ENCODE measurements around the gene SBSN. TPM values are rescaled to one million over a fixed set of nuclear protein-coding genes. Genes with fewer than 3 reads are reported as not detected.

SBSN gene
- total and polyA plus RNA-seq, 9 of the 15 experiments (the other 6 are each of a cell fraction or from before 2014, with no cell fraction given): 0.05 TPM; not detected in 8

DNA sequence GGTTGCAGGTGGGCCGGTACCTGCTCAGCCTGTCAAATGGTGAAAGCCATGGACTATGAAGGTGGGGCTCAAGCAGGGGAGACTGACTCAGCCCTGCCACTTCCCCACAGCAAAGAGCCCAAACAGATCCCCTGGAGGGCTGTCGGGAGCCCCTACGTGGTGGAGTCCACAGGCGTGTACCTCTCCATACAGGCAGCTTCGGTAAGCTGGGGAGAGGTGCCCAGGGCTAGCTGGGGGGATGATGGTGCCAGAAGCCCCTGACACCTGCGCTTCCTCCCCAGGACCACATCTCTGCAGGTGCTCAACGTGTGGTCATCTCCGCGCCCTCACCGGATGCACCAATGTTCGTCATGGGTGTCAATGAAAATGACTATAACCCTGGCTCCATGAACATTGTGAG lies 14.1 kb upstream of the SBSN start:
- no peak overlapping the region for H3K4me2 ChIP-seq (ENCODE audit: insufficient read depth, low read length)
- H3K79me2 ChIP-seq (ENCODE audit: control insufficient read depth, insufficient read depth, low read length): peaks cover 36% of the 10 kb centered on the region
- peak overlapping the region in 1 of 2 experiments; percentile 55; a peak in 1 of 4 replicates for H3K9ac ChIP-seq (ENCODE audit: insufficient read depth in 1 of 2, low read depth in 2 of 2, low read length in 2 of 2)
- H3K9me3 ChIP-seq (replicated peaks; ENCODE audit: control insufficient read depth, insufficient read depth, low read depth, low read length): no peaks in the 10 kb centered on the region
- H3K9me1 ChIP-seq (ENCODE audit: control insufficient read depth, insufficient read depth, low read length): peaks cover 7% of the 10 kb centered on the region
- H3K4me1 ChIP-seq (replicated peaks in 1 of 2; ENCODE audit: control insufficient read depth in 2 of 2, insufficient read depth in 2 of 2, low read length in 2 of 2): peaks cover 16 to 32% of the 10 kb centered on the region in 2 experiments; a peak in 4 of 5 replicates
- no peaks in the 10 kb centered on the region for H3K27me3 ChIP-seq (ENCODE audit: control insufficient read depth in 2 of 2, insufficient read depth in 2 of 2, low read length in 2 of 2)
- no TSS peak for BruUV-seq (replicated peaks)
- ChIA-PET CTCF (ENCODE audit: low intra/inter-chr PET ratio) (no interaction called here), POLR2A (no interaction called here)
- FAIRE-seq (no peak), DNase-seq (ENCODE audit: extremely low read depth in 1 of 4, low spot score in 3 of 4) (no peak), ATAC-seq (no peak)
- H3K27ac ChIP-seq (ENCODE audit: extremely low read depth, low read depth, low read length): no peak overlapping the region
- H2AFZ ChIP-seq (ENCODE audit: low read depth, low read length): no peak overlapping the region
- WGBS (ENCODE audit: insufficient coverage, low coverage, missing lambda C conversion rate): 97% methylated on average over 9 of the region's 11 CpGs
- H3K36me3 ChIP-seq (ENCODE audit: control insufficient read depth, insufficient read depth, low read length): peaks cover 36% of the 10 kb centered on the region; the same call in 2 of the 3 replicates
- intact Hi-C loops (cut with micrococcal nuclease) (no loop called here), in situ Hi-C loops (cut with MboI) (no loop called here)
- H4K20me1 ChIP-seq (replicated peaks; ENCODE audit: control insufficient read depth, insufficient read depth, low read length): no peaks in the 10 kb centered on the region
- H3K4me3 ChIP-seq: no peak overlapping the region
- TF ChIP-seq RBFOX2 (IDR thresholded peaks at IDR 0.05; ENCODE audit: low read depth, low read length) (0 out of 2 replicates have a peak, but pooled peaks have one; percentile 15), ZFP30 (CRISPR knock-in tag; IDR thresholded peaks at IDR 0.05; ENCODE audit: borderline replicate concordance) (no peak), MTA3 (IDR thresholded peaks at IDR 0.05; ENCODE audit: borderline replicate concordance) (no peak), POLR2G (IDR thresholded peaks at IDR 0.05; ENCODE audit: low read depth, low read length) (0 out of 2 replicates have a peak, but pooled peaks have one; percentile 18), ZNF24 (IDR thresholded peaks at IDR 0.05) (no peak)
- TF ChIP-seq, protein P1, sequence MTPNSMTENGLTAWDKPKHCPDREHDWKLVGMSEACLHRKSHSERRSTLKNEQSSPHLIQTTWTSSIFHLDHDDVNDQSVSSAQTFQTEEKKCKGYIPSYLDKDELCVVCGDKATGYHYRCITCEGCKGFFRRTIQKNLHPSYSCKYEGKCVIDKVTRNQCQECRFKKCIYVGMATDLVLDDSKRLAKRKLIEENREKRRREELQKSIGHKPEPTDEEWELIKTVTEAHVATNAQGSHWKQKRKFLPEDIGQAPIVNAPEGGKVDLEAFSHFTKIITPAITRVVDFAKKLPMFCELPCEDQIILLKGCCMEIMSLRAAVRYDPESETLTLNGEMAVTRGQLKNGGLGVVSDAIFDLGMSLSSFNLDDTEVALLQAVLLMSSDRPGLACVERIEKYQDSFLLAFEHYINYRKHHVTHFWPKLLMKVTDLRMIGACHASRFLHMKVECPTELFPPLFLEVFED (CRISPR knock-in tag; conservative IDR thresholded peaks at IDR 0.05): no peak

All from K562 (cell line).